Keratinocyte (primary cell): ENCODE measurements around the gene RING1. TPM values are rescaled to one million over a fixed set of nuclear protein-coding genes. Genes with fewer than 3 reads are reported as not detected.

Source experiments
- DNase-seq: peaks from one replicate; pipeline ENCODE4 v3.0.0-alpha.2; 2011; ENCODE audit warnings: low read depth, missing footprints, low spot score
- FAIRE-seq: peaks from 2 replicates; lab custom pipeline; 2011; peaks lifted over from hg19 to GRCh38; lab: Jason Lieb, UNC
- H2AFZ ChIP-seq: 2 replicates; pipeline ENCODE4 v1.6.0; 2012; ENCODE audit warnings: low read length, control low read depth, inconsistent platforms; ENCODE audit not compliant: control insufficient read depth
- H3K27ac ChIP-seq: 2 replicates; pipeline ENCODE4 v1.5.1; 2011; ENCODE audit warnings: low read length; ENCODE audit not compliant: control insufficient read depth, insufficient read depth
- H3K27me3 ChIP-seq: 3 replicates; pipeline ENCODE4 v1.6.0; 2011; ENCODE audit warnings: low read length; ENCODE audit not compliant: control insufficient read depth, insufficient read depth; ENCODE audit errors: extremely low read depth
- H3K36me3 ChIP-seq, 2 experiments: 2 replicates in 1 of 2; 3 replicates in 1 of 2; pipeline ENCODE4 v1.5.1; 2011; ENCODE audit warnings: low read length in 2 of 2, mild to moderate bottlenecking in 1 of 2; ENCODE audit not compliant: control insufficient read depth in 2 of 2, insufficient read depth in 2 of 2; ENCODE audit errors: extremely low read depth in 1 of 2
- H3K4me1 ChIP-seq: 3 replicates; pipeline ENCODE4 v1.5.1; 2011; ENCODE audit warnings: low read length; ENCODE audit not compliant: control insufficient read depth, insufficient read depth; ENCODE audit errors: extremely low read depth
- H3K4me2 ChIP-seq: 3 replicates; pipeline ENCODE4 v1.6.0; 2011; ENCODE audit warnings: low read depth, low read length; ENCODE audit not compliant: control insufficient read depth, insufficient read depth; ENCODE audit errors: extremely low read depth
- H3K4me3 ChIP-seq, 3 experiments: fragments of 200-600 bp in 1 of 3; sonication (generic) in 1 of 3; 2 replicates in 2 of 3; 3 replicates in 1 of 3; pipeline ENCODE4 v1.5.1; 2011 to 2016; ENCODE audit warnings: low read length in 3 of 3, mild to moderate bottlenecking in 3 of 3, control low read depth in 2 of 3, inconsistent platforms in 1 of 3, low read depth in 1 of 3, mixed read lengths in 1 of 3, mixed run types in 1 of 3, moderate library complexity in 1 of 3; ENCODE audit not compliant: control insufficient read depth in 2 of 3, insufficient read depth in 2 of 3; ENCODE audit errors: extremely low read depth in 1 of 3
- H3K79me2 ChIP-seq: 2 replicates; pipeline ENCODE4 v1.6.0; 2012; ENCODE audit warnings: low read length; ENCODE audit not compliant: control insufficient read depth, insufficient read depth
- H3K9ac ChIP-seq: 3 replicates; pipeline ENCODE4 v1.6.0; 2011; ENCODE audit warnings: low read length; ENCODE audit not compliant: control insufficient read depth, insufficient read depth; ENCODE audit errors: extremely low read depth
- H3K9me1 ChIP-seq: 3 replicates; pipeline ENCODE4 v1.6.0; 2011; ENCODE audit warnings: low read length; ENCODE audit not compliant: control insufficient read depth, insufficient read depth; ENCODE audit errors: extremely low read depth
- H3K9me3 ChIP-seq: 2 replicates; pipeline ENCODE4 v1.5.1; 2012; ENCODE audit warnings: low read depth, low read length; ENCODE audit not compliant: control insufficient read depth
- H4K20me1 ChIP-seq: 3 replicates; pipeline ENCODE4 v1.6.0; 2011; ENCODE audit warnings: low read length; ENCODE audit not compliant: control insufficient read depth, insufficient read depth; ENCODE audit errors: extremely low read depth
- CTCF ChIP-seq, 3 experiments: IDR thresholded peaks in 1 of 3; conservative IDR thresholded peaks in 1 of 3; optimal IDR thresholded peaks in 1 of 3; 2 replicates in 2 of 3; 3 replicates in 1 of 3; pipeline versions ENCODE3 to v1.5.1; 2011; ENCODE audit warnings: low read length in 3 of 3, mild to moderate bottlenecking in 3 of 3, moderate library complexity in 2 of 3, control low read depth in 1 of 3, inconsistent platforms in 1 of 3; ENCODE audit not compliant: insufficient read depth in 2 of 3; ENCODE audit errors: extremely low read depth in 1 of 3
- EZH2 ChIP-seq: IDR thresholded peaks from one replicate; pipeline ENCODE4 v1.6.1; 2012; ENCODE audit warnings: inconsistent platforms, mild to moderate bottlenecking, low read length, moderate library complexity
- dilution Hi-C: fragments of 300-500 bp; cut with MboI; formaldehyde crosslinking; loops from one replicate; pipeline ENCODE4 v1.7.0; 2020; ENCODE audit warnings: low sequenced_read_pairs; ENCODE audit not compliant: extremely low pct_ligation_motif_present
- polyA plus RNA-seq, 5 experiments: library from polyadenylated mRNA; depleted of rRNA in 3 of 5; stranded (reverse) in 3 of 5; stranded (forward) in 1 of 5; unstranded in 1 of 5; fragments of >200 nt; gene quantifications; 1 replicate in 1 of 5; 2 replicates in 3 of 5; 3 replicates in 1 of 5; pipeline versions ENCODE4 v1.2.1 to v1.2.3, GENCODE V29; 2011 to 2012; ENCODE audit warnings: missing spikeins in 2 of 5, low read depth in 1 of 5, low replicate concordance in 1 of 5

Gene RING1
- polyA plus RNA-seq, 1 donor (not counting 4 experiments of a cell fraction or from before 2014, with no cell fraction given): 23.0 TPM

GRCh38 chr6:33166363-33166762, 41.9 kb upstream of the RING1 start:
- H3K27ac ChIP-seq: no peak overlapping the region
- H3K27me3 ChIP-seq: peaks cover 7% of the 10 kb centered on the region
- FAIRE-seq (no peak), DNase-seq (no peak)
- H3K36me3 ChIP-seq: no peaks in the 10 kb centered on the region
- H3K9ac ChIP-seq: no peak overlapping the region
- no peak overlapping the region for H3K4me3 ChIP-seq
- no peak for TF ChIP-seq CTCF (optimal IDR thresholded peaks at IDR 0.05 in 1 of 3, IDR thresholded peaks at IDR 0.05 in 1 of 3, conservative IDR thresholded peaks at IDR 0.05 in 1 of 3; ENCODE audit: extremely low read depth in 1 of 3, insufficient read depth in 2 of 3, low read length in 3 of 3)
- no peak for TF ChIP-seq EZH2
- H3K79me2 ChIP-seq: no peaks in the 10 kb centered on the region
- H2AFZ ChIP-seq: no peak overlapping the region
- H4K20me1 ChIP-seq: no peaks in the 10 kb centered on the region
- dilution Hi-C loops: no loop called here
- no peaks in the 10 kb centered on the region for H3K9me1 ChIP-seq
- peaks cover 11% of the 10 kb centered on the region for H3K4me1 ChIP-seq
- no peaks in the 10 kb centered on the region for H3K9me3 ChIP-seq
- H3K4me2 ChIP-seq: no peak overlapping the region

GRCh38 chr6:33166811-33167210, 41.5 kb upstream of the RING1 start:
- H3K9me1 ChIP-seq: no peaks in the 10 kb centered on the region
- FAIRE-seq (no peak), DNase-seq (no peak)
- no peaks in the 10 kb centered on the region for H4K20me1 ChIP-seq
- H3K27me3 ChIP-seq: peaks cover 7% of the 10 kb centered on the region
- H3K9ac ChIP-seq: no peak overlapping the region
- H3K79me2 ChIP-seq: no peaks in the 10 kb centered on the region
- peaks cover 10% of the 10 kb centered on the region for H3K4me1 ChIP-seq
- TF ChIP-seq EZH2 (no peak), CTCF (optimal IDR thresholded peaks at IDR 0.05 in 1 of 3, IDR thresholded peaks at IDR 0.05 in 1 of 3, conservative IDR thresholded peaks at IDR 0.05 in 1 of 3; ENCODE audit: extremely low read depth in 1 of 3, insufficient read depth in 2 of 3, low read length in 3 of 3) (no peak)
- dilution Hi-C loops: no loop called here
- H3K4me3 ChIP-seq: no peak overlapping the region
- no peaks in the 10 kb centered on the region for H3K9me3 ChIP-seq
- no peaks in the 10 kb centered on the region for H3K36me3 ChIP-seq
- no peak overlapping the region for H3K27ac ChIP-seq
- no peak overlapping the region for H3K4me2 ChIP-seq
- no peak overlapping the region for H2AFZ ChIP-seq
